ENCODE results near the gene C22orf39. TPM values are rescaled to one million over a fixed set of nuclear protein-coding genes. Genes with fewer than 3 reads are reported as not detected.
A peak's percentile ranks its signal among the peaks of the same experiment; 100 is the strongest.

The C22orf39 gene
- total and polyA plus RNA-seq, 2 donors (not counting 1 experiment from before 2014, with no cell fraction given): 37.7 to 47.2 TPM

DNA sequence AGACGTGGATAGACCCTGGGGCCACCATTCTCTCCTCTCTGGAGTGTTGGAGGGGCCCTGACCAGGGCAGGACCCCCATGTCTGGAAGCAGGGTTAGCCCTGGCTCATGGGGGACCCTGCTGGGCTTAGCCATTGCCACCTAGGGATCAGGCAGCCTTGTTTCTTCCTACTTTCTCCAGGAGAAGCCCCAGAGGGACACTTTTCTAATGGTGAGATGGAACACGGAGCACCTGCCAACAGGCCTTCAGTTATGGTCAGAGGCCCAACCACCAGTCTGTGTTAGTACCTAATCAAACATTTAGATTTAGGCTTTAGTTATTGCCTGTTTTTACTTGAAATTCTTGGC is 1.9 kb upstream of the C22orf39 start:
- CTCF ChIA-PET: no interaction called here
- no peak overlapping the region for H3K4me3 Mint-ChIP-seq
- H3K36me3 ChIP-seq (replicated peaks in 1 of 2; ENCODE audit: control extremely low read depth in 1 of 2, control insufficient read depth in 1 of 2, extremely low read depth in 1 of 2, insufficient read depth in 2 of 2, low read length in 1 of 2): peaks cover 0 to 44% of the 10 kb centered on the region in 2 experiments

GRCh38 chr22:19448739-19449421 is 1.4 kb upstream of the C22orf39 start:
- ChIA-PET POLR2A (no interaction called here), CTCF (interaction anchor here (1.5 kb wide), 1 partner anchor 304 kb away, joined by 5 read pairs; the partner anchor contains the start of gene ESS2)
- H3K27ac Mint-ChIP-seq: peak overlapping the region; percentile 23
- Histone ChIP-seq H3K4me3 (ENCODE audit: control extremely low read depth in 1 of 5, extremely low read depth in 1 of 5, insufficient read depth in 1 of 5, low read depth in 2 of 5, low read length in 4 of 5) (peak overlapping the region in 1 of 5 experiments; percentile 80), H2AFZ (ENCODE audit: insufficient read depth, low read depth, low read length, poor library complexity, severe bottlenecking) (no peak overlapping the region), H3K9ac (ENCODE audit: low read length) (no peak overlapping the region), H3K9me3 (ENCODE audit: control extremely low read depth in 1 of 3, control insufficient read depth in 2 of 3, insufficient read depth in 1 of 3, low read length in 2 of 3) (no peaks in the 10 kb centered on the region), H3K4me1 (ENCODE audit: control insufficient read depth in 2 of 2, insufficient read depth in 2 of 2, low read length in 2 of 2) (peaks cover 16 to 27% of the 10 kb centered on the region in 2 donors), H3K79me2 (ENCODE audit: control insufficient read depth, insufficient read depth, low read length) (peaks cover 54% of the 10 kb centered on the region), H3K4me2 (replicated peaks; ENCODE audit: low read depth, low read length, poor library complexity, severe bottlenecking) (peak overlapping the region; percentile 82), H4K20me1 (ENCODE audit: control insufficient read depth, insufficient read depth, low read length, poor library complexity, severe bottlenecking) (peaks cover 8% of the 10 kb centered on the region), H3K27ac (ENCODE audit: low read length in 2 of 2) (peak overlapping the region in 1 of 2 donors; percentile 92), H3K36me3 (replicated peaks in 1 of 2; ENCODE audit: control extremely low read depth in 1 of 2, control insufficient read depth in 1 of 2, extremely low read depth in 1 of 2, insufficient read depth in 2 of 2, low read length in 1 of 2) (peaks cover 0 to 44% of the 10 kb centered on the region in 2 experiments), H3K27me3 (replicated peaks in 1 of 4; ENCODE audit: control extremely low read depth in 1 of 4, control insufficient read depth in 3 of 4, insufficient read depth in 4 of 4, low read length in 3 of 4) (no peaks in the 10 kb centered on the region)
- no peak for DNase-seq
- no peak for TF ChIP-seq EZH2 (IDR thresholded peaks at IDR 0.05; ENCODE audit: borderline replicate concordance, insufficient read depth, low read depth, low read length, poor library complexity, severe bottlenecking)
- TF ChIP-seq, protein P1, sequence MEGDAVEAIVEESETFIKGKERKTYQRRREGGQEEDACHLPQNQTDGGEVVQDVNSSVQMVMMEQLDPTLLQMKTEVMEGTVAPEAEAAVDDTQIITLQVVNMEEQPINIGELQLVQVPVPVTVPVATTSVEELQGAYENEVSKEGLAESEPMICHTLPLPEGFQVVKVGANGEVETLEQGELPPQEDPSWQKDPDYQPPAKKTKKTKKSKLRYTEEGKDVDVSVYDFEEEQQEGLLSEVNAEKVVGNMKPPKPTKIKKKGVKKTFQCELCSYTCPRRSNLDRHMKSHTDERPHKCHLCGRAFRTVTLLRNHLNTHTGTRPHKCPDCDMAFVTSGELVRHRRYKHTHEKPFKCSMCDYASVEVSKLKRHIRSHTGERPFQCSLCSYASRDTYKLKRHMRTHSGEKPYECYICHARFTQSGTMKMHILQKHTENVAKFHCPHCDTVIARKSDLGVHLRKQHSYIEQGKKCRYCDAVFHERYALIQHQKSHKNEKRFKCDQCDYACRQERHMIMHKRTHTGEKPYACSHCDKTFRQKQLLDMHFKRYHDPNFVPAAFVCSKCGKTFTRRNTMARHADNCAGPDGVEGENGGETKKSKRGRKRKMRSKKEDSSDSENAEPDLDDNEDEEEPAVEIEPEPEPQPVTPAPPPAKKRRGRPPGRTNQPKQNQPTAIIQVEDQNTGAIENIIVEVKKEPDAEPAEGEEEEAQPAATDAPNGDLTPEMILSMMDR (IDR thresholded peaks at IDR 0.05): no peak
- intact Hi-C loops (cut with micrococcal nuclease): loop anchor here (5.0 kb wide), 2 partner anchors 183 to 327 kb away; partner anchors contain the start of gene DGCR2
- no peaks in the 10 kb centered on the region for H3K9me3 Mint-ChIP-seq (ENCODE audit: insufficient read depth)
- H3K4me1 Mint-ChIP-seq: peaks cover 35% of the 10 kb centered on the region
- H3K27me3 Mint-ChIP-seq: no peaks in the 10 kb centered on the region
- H3K4me3 Mint-ChIP-seq: peak overlapping the region; percentile 31
- 95% methylated on average over 5 of the region's 5 CpGs for WGBS (ENCODE audit: insufficient coverage)
- ATAC-seq (ENCODE audit: low read depth): no peak

More for the DNA sequence above, 1.9 kb upstream of the C22orf39 start:
- Histone ChIP-seq H3K9me3 (ENCODE audit: control extremely low read depth in 1 of 3, control insufficient read depth in 2 of 3, insufficient read depth in 1 of 3, low read length in 2 of 3) (no peaks in the 10 kb centered on the region), H3K79me2 (ENCODE audit: control insufficient read depth, insufficient read depth, low read length) (peaks cover 50% of the 10 kb centered on the region), H3K27me3 (replicated peaks in 1 of 4; ENCODE audit: control extremely low read depth in 1 of 4, control insufficient read depth in 3 of 4, insufficient read depth in 4 of 4, low read length in 3 of 4) (no peaks in the 10 kb centered on the region), H3K4me2 (replicated peaks; ENCODE audit: low read depth, low read length, poor library complexity, severe bottlenecking) (no peak overlapping the region), H3K27ac (ENCODE audit: low read length in 2 of 2) (no peak overlapping the region), H3K4me1 (ENCODE audit: control insufficient read depth in 2 of 2, insufficient read depth in 2 of 2, low read length in 2 of 2) (peaks cover 16 to 27% of the 10 kb centered on the region in 2 donors), H3K4me3 (ENCODE audit: control extremely low read depth in 1 of 5, extremely low read depth in 1 of 5, insufficient read depth in 1 of 5, low read depth in 2 of 5, low read length in 4 of 5) (no peak overlapping the region), H4K20me1 (ENCODE audit: control insufficient read depth, insufficient read depth, low read length, poor library complexity, severe bottlenecking) (peaks cover 3% of the 10 kb centered on the region), H2AFZ (ENCODE audit: insufficient read depth, low read depth, low read length, poor library complexity, severe bottlenecking) (no peak overlapping the region), H3K9ac (ENCODE audit: low read length) (no peak overlapping the region)
- H3K4me1 Mint-ChIP-seq: peaks cover 34% of the 10 kb centered on the region
- no peak for ATAC-seq (ENCODE audit: low read depth)
- POLR2A ChIA-PET: no interaction called here
- H3K9me3 Mint-ChIP-seq (ENCODE audit: insufficient read depth): no peaks in the 10 kb centered on the region
- no peak for TF ChIP-seq EZH2 (IDR thresholded peaks at IDR 0.05; ENCODE audit: borderline replicate concordance, insufficient read depth, low read depth, low read length, poor library complexity, severe bottlenecking)
- TF ChIP-seq, protein P1 (IDR thresholded peaks at IDR 0.05): no peak
- no peak for DNase-seq
- no peak overlapping the region for H3K27ac Mint-ChIP-seq
- no peaks in the 10 kb centered on the region for H3K27me3 Mint-ChIP-seq
- WGBS (ENCODE audit: insufficient coverage): 80% methylated on average over 1 of the region's 2 CpGs
- intact Hi-C loops (cut with micrococcal nuclease): loop anchor here (5.0 kb wide), 2 partner anchors 183 to 327 kb away; partner anchors contain the start of gene DGCR2

Measured in B cell (primary cell).